Uterus (tissue), 4 donors: ENCODE measurements around the gene NRXN3. TPM values are rescaled to one million over a fixed set of nuclear protein-coding genes. Genes with fewer than 3 reads are reported as not detected.

ENCODE experiments used
- DNase-seq, 2 donors: peaks; one replicate each; pipeline ENCODE4 v3.0.0-alpha.2; 2019 to 2020
- H3K27ac ChIP-seq, 2 donors: fragments of 200-600 bp; sonication (generic); 1 replicate in 1 of 2; 2 replicates in 1 of 2; pipeline ENCODE4 v1.5.1; 2016 to 2018
- H3K27me3 ChIP-seq, 2 donors: fragments of 200-600 bp; sonication (generic); one replicate each; pipeline ENCODE4 v1.5.1; 2018 to 2019; ENCODE audit warnings: control low read depth in 1 of 2
- H3K36me3 ChIP-seq, 2 donors: fragments of 200-600 bp; sonication (generic); one replicate each; pipeline ENCODE4 v1.5.1; 2019; ENCODE audit warnings: control low read depth in 1 of 2
- H3K4me1 ChIP-seq, 2 donors: fragments of 200-600 bp; sonication (generic); one replicate each; pipeline ENCODE4 v1.5.1; 2018 to 2019; ENCODE audit warnings: control low read depth in 1 of 2
- H3K4me3 ChIP-seq, 2 donors: fragments of 200-600 bp; sonication (generic); 1 replicate in 1 of 2; 2 replicates in 1 of 2; pipeline ENCODE4 v1.5.1; 2018 to 2019; ENCODE audit warnings: mild to moderate bottlenecking in 1 of 2
- H3K9me3 ChIP-seq, 2 donors: fragments of 200-600 bp; sonication (generic); one replicate each; pipeline ENCODE4 v1.5.1; 2019; ENCODE audit warnings: control low read depth in 1 of 2
- POLR2A ChIP-seq, 2 donors: fragments of 450-650 bp; IDR thresholded peaks; one replicate each; pipeline ENCODE4 v1.6.1; 2016; ENCODE audit warnings: antibody characterized with exemption in 2 of 2, mild to moderate bottlenecking in 1 of 2, moderate library complexity in 1 of 2
- intact Hi-C: fragments of 100-400 bp; cut with DNase I; formaldehyde crosslinking; loops from one replicate; pipeline ENCODE4 v1.15.1; 2023; ENCODE audit warnings: low total_unique reads
- small RNA-seq: library from RNA; depleted of rRNA; stranded (forward); fragments of <200 nt; gene quantifications from one replicate; pipeline ENCODE3, GENCODE V24; 2016
- total RNA-seq, 4 donors: library from RNA; depleted of rRNA in 3 of 4; stranded (reverse); fragments of >200 nt in 3 of 4; gene quantifications; one replicate each; pipeline versions ENCODE4 v1.1.0 to v1.2.4, GENCODE V29; 2014 to 2023
- TF ChIP-seq, protein P1 (sequence below), 4 experiments: fragments of 200-600 bp in 2 of 4; fragments of 450-650 bp in 2 of 4; sonication (generic) in 2 of 4; IDR thresholded peaks; one replicate each; pipeline ENCODE4 v1.5.1; 2016 to 2019; ENCODE audit warnings: antibody characterized with exemption in 4 of 4, mild to moderate bottlenecking in 2 of 4, moderate library complexity in 1 of 4
- donor health status: DM: yes; HTN: yes; CAD: no.

NRXN3 gene
- total RNA-seq, 4 donors from 2014 or later = 2.9 to 17.0 (median 4.4) TPM

- Histone ChIP-seq H3K36me3 (no peaks in the 10 kb centered on the region), H3K27ac (no peak overlapping the region), H3K9me3 (no peaks in the 10 kb centered on the region), H3K4me3 (no peak overlapping the region), H3K27me3 (no peaks in the 10 kb centered on the region), H3K4me1 (no peaks in the 10 kb centered on the region)
- intact Hi-C loops = no loop called here
- TF ChIP-seq, protein P1, sequence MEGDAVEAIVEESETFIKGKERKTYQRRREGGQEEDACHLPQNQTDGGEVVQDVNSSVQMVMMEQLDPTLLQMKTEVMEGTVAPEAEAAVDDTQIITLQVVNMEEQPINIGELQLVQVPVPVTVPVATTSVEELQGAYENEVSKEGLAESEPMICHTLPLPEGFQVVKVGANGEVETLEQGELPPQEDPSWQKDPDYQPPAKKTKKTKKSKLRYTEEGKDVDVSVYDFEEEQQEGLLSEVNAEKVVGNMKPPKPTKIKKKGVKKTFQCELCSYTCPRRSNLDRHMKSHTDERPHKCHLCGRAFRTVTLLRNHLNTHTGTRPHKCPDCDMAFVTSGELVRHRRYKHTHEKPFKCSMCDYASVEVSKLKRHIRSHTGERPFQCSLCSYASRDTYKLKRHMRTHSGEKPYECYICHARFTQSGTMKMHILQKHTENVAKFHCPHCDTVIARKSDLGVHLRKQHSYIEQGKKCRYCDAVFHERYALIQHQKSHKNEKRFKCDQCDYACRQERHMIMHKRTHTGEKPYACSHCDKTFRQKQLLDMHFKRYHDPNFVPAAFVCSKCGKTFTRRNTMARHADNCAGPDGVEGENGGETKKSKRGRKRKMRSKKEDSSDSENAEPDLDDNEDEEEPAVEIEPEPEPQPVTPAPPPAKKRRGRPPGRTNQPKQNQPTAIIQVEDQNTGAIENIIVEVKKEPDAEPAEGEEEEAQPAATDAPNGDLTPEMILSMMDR (IDR thresholded peaks at IDR 0.05) = no peak
- no peak for TF ChIP-seq POLR2A (IDR thresholded peaks at IDR 0.05)
- no peak for DNase-seq
Observed at GRCh38 chr14:79911744-79912143, 1741.6 kb downstream of the NRXN3 start.

DNA sequence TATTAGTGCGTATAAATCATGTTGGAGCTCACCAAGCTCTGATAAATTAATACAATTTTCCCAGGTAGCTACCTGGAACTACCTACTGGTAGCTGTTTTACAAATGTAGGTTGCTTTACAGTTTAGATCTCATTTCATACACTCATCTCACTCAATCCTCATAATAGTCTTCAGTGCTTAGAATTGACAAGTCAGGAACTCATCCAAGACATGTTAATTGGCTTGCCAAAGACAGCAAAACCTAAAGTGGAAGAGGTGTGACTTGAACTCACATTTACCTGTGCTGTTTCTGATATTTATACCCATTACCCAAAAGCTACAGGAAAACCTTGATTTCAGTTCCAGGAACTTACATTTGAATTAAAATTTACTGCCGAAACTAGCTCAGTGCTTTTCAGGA lies 1744.4 kb downstream of the NRXN3 start:
- Histone ChIP-seq H3K36me3 (no peaks in the 10 kb centered on the region), H3K9me3 (no peaks in the 10 kb centered on the region), H3K4me3 (no peak overlapping the region), H3K4me1 (no peaks in the 10 kb centered on the region), H3K27me3 (no peaks in the 10 kb centered on the region), H3K27ac (no peak overlapping the region)
- intact Hi-C loops = no loop called here
- TF ChIP-seq POLR2A (IDR thresholded peaks at IDR 0.05) = no peak
- TF ChIP-seq, protein P1 (IDR thresholded peaks at IDR 0.05) = no peak
- DNase-seq = no peak

- DNase-seq = no peak
- Histone ChIP-seq H3K36me3 (no peaks in the 10 kb centered on the region), H3K4me1 (no peaks in the 10 kb centered on the region), H3K27me3 (no peaks in the 10 kb centered on the region), H3K9me3 (no peaks in the 10 kb centered on the region), H3K4me3 (no peak overlapping the region), H3K27ac (no peak overlapping the region)
- intact Hi-C loops = no loop called here
- TF ChIP-seq POLR2A (IDR thresholded peaks at IDR 0.05) = no peak
- TF ChIP-seq, protein P1 (IDR thresholded peaks at IDR 0.05) = no peak
Observed at GRCh38 chr14:79915406-79915805, 1745.2 kb downstream of the NRXN3 start.

GRCh38 chr14:79916281-79916680 lies 1746.1 kb downstream of the NRXN3 start:
- no peaks in the 10 kb centered on the region for H3K9me3 ChIP-seq
- H3K4me3 ChIP-seq = no peak overlapping the region
- intact Hi-C loops = no loop called here
- no peaks in the 10 kb centered on the region for H3K4me1 ChIP-seq
- no peaks in the 10 kb centered on the region for H3K36me3 ChIP-seq
- H3K27me3 ChIP-seq = no peaks in the 10 kb centered on the region
- TF ChIP-seq, protein P1 (IDR thresholded peaks at IDR 0.05) = no peak
- no peak for TF ChIP-seq POLR2A (IDR thresholded peaks at IDR 0.05)
- no peak for DNase-seq
- H3K27ac ChIP-seq = no peak overlapping the region

DNA sequence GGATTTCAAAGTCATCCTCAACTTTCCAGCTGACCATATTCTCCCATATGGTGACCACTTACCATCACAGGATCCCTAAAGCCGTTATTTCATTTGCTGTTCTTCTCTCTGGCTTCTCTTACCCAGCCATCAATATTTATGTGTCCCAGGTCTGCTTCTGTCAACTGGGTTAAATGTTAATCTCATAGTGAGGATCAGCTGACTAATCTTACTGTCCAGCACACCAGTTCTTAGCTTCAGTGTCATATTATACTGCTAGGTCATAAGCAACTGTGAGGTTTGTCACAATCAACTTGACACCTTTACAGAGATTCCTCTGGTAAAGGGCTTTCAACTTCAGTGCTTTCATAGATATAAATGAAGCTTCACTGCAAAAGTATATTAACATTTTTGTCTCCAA lies 1746.7 kb downstream of the NRXN3 start:
- H3K9me3 ChIP-seq = no peaks in the 10 kb centered on the region

More for the DNA sequence above, 1746.7 kb downstream of the NRXN3 start:
- no peaks in the 10 kb centered on the region for H3K4me1 ChIP-seq
- no peak overlapping the region for H3K4me3 ChIP-seq
- no peaks in the 10 kb centered on the region for H3K36me3 ChIP-seq
- intact Hi-C loops = no loop called here
- no peaks in the 10 kb centered on the region for H3K27me3 ChIP-seq
- DNase-seq = no peak
- H3K27ac ChIP-seq = no peak overlapping the region
- no peak for TF ChIP-seq POLR2A (IDR thresholded peaks at IDR 0.05)
- TF ChIP-seq, protein P1 (IDR thresholded peaks at IDR 0.05) = no peak

Small RNA genes lying within 50 kb of the gene (small RNA-seq; reads per million reads assigned to genes)
- 0.54 reads per million for gene RNA5SP388
